T-helper 2 cell treated with Interferon-gamma antibody and Interleukin-4, amounts not matched to agents 100 ng/mL and 5 ng/mL, for 36 hours (primary cell): ENCODE measurements around the gene PAAF1. TPM values are rescaled to one million over a fixed set of nuclear protein-coding genes. Genes with fewer than 3 reads are reported as not detected.

ENCODE experiments used
- intact Hi-C: fragments of 100-400 bp; cut with micrococcal nuclease; formaldehyde crosslinking; loops from one replicate; pipeline ENCODE4 v1.15.1; 2023
- total RNA-seq: library from RNA; stranded (reverse); gene quantifications from 2 replicates; pipeline ENCODE4 v1.2.3, GENCODE V29; 2022

Gene PAAF1
- total RNA-seq, 1 donor from 2014 or later, result 21.1 TPM

- intact Hi-C loops, result no loop called here
Observed at GRCh38 chr11:73944901-73945300, 68.1 kb downstream of the PAAF1 start.

- intact Hi-C loops, result no loop called here
Observed at GRCh38 chr11:73945396-73945795, 68.6 kb downstream of the PAAF1 start.

- intact Hi-C loops, result no loop called here
Observed at GRCh38 chr11:73946798-73947458, 70.1 kb downstream of the PAAF1 start.

GRCh38 chr11:73949246-73949645, 72.4 kb downstream of the PAAF1 start:
- intact Hi-C loops, result no loop called here

GRCh38 chr11:73949912-73950311, 73.1 kb downstream of the PAAF1 start:
- intact Hi-C loops, result no loop called here

- intact Hi-C loops, result no loop called here
Observed at GRCh38 chr11:73950869-73951710, 74.3 kb downstream of the PAAF1 start, which contains the start of gene DNAJB13. Gene DNAJB13 (plus strand): TSS chr11:73951026. CDS start chr11:73951070, 44 bp downstream.

- intact Hi-C loops, result no loop called here
Observed at GRCh38 chr11:73951797-73952196, 75.0 kb downstream of the PAAF1 start.

- intact Hi-C loops, result no loop called here
Observed at GRCh38 chr11:73956876-73957653, 80.3 kb downstream of the PAAF1 start.

GRCh38 chr11:73957654-73958361, 81.0 kb downstream of the PAAF1 start:
- intact Hi-C loops, result no loop called here

- intact Hi-C loops, result no loop called here
Observed at GRCh38 chr11:73958521-73959141, 81.8 kb downstream of the PAAF1 start.

GRCh38 chr11:73961321-73961720, 84.5 kb downstream of the PAAF1 start:
- intact Hi-C loops, result loop anchor here (10.0 kb wide), 1 partner anchor 293 kb away; no protein-coding TSS in a partner anchor

- intact Hi-C loops, result loop anchor here (10.0 kb wide), 1 partner anchor 293 kb away; no protein-coding TSS in a partner anchor
Observed at GRCh38 chr11:73962101-73962705, 85.4 kb downstream of the PAAF1 start.

GRCh38 chr11:73963861-73964260, 87.1 kb downstream of the PAAF1 start:
- intact Hi-C loops, result loop anchor here (1.0 to 10.0 kb wide), 4 partner anchors 126 to 357 kb away; partner anchors contain the start of genes C2CD3 and PPME1

- intact Hi-C loops, result loop anchor here (10.0 kb wide), 1 partner anchor 290 kb away; no protein-coding TSS in a partner anchor
Observed at GRCh38 chr11:73965076-73965763, 88.4 kb downstream of the PAAF1 start.

GRCh38 chr11:73965764-73966121, 88.9 kb downstream of the PAAF1 start:
- intact Hi-C loops, result loop anchor here (10.0 kb wide), 1 partner anchor 289 kb away; no protein-coding TSS in a partner anchor

GRCh38 chr11:73968356-73968966, 91.7 kb downstream of the PAAF1 start:
- intact Hi-C loops, result loop anchor here (10.0 kb wide), 1 partner anchor 286 kb away; no protein-coding TSS in a partner anchor

- intact Hi-C loops, result loop anchor here (10.0 kb wide), 1 partner anchor 286 kb away; no protein-coding TSS in a partner anchor
Observed at GRCh38 chr11:73969091-73969490, 92.3 kb downstream of the PAAF1 start.

- intact Hi-C loops, result loop anchor here (5.0 to 10.0 kb wide), 2 partner anchors 37 to 285 kb away; partner anchors contain the start of gene UCP3
Observed at GRCh38 chr11:73969991-73970800, 93.4 kb downstream of the PAAF1 start.
